ENCODE results near the gene SORCS3. TPM values are rescaled to one million over a fixed set of nuclear protein-coding genes. Genes with fewer than 3 reads are reported as not detected.
A peak's percentile ranks its signal among the peaks of the same experiment; 100 is the strongest.

Gene SORCS3
- total RNA-seq: not detected

DNA sequence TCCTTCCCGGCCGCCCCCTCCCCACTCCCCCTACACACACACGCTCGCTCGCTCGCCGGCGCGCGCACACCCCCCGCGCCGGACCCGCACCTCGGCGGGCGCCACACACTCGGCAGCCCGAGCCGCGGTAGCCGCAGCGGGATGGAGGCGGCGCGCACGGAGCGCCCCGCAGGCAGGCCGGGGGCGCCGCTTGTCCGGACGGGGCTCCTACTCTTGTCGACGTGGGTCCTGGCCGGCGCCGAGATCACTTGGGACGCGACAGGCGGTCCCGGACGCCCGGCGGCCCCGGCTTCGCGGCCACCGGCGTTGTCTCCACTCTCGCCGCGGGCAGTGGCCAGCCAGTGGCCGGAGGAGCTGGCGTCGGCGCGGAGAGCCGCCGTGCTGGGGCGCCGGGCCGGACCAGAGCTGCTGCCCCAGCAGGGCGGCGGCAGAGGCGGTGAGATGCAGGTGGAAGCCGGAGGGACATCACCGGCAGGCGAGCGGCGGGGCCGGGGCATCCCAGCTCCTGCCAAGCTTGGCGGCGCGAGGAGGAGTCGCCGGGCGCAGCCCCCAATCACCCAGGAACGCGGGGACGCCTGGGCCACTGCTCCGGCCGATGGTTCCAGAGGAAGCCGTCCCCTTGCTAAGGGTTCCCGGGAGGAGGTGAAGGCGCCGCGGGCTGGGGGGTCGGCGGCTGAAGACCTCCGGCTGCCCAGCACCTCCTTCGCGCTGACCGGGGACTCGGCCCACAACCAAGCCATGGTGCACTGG lies at the start of gene SORCS3:
SORCS3 (plus strand) TSS at position 104 of the 750 bp plus-strand sequence.
- CTCF ChIA-PET: no interaction called here
- Mint-ChIP-seq H3K9me3 (ENCODE audit: low read depth) (no peaks in the 10 kb centered on the region), H3K27me3 (peaks cover 75% of the 10 kb centered on the region), H3K27ac (no peak within 1 kb of the TSS), H3K4me3 (no peak within 1 kb of the TSS), H3K36me3 (peaks cover 2% of the 10 kb centered on the region), H3K4me1 (peaks cover 6% of the 10 kb centered on the region)
- no peak for DNase-seq
- no peak for ATAC-seq

DNA sequence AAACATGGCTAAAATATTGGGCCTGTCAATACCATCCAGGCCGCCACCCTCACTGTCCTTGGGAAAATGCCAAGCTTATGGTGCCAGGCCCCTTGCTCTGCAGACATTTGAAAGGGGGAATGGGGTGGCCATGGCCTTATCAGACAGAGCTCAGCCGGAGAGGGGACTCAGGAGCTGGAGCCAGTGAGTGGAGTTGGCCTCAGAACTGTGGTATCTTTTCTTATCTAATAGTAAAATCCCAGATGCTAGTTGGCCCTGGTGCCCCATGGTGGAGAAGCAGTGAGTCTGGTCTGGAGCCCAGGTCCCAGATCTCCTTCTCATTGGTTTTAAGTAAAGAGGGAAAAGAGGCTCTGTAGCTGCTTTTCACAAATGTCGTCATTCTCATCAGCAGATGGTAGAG lies 49.6 kb upstream of the SORCS3 start:
- no peak overlapping the region for H3K4me3 Mint-ChIP-seq
- no peak overlapping the region for H3K27ac Mint-ChIP-seq
- no peaks in the 10 kb centered on the region for H3K9me3 Mint-ChIP-seq (ENCODE audit: low read depth)
- peaks cover 17% of the 10 kb centered on the region for H3K27me3 Mint-ChIP-seq
- H3K4me1 Mint-ChIP-seq: peaks cover 2% of the 10 kb centered on the region
- ATAC-seq: no peak
- H3K36me3 Mint-ChIP-seq: no peaks in the 10 kb centered on the region
- no peak for DNase-seq
- CTCF ChIA-PET: no interaction called here

DNA sequence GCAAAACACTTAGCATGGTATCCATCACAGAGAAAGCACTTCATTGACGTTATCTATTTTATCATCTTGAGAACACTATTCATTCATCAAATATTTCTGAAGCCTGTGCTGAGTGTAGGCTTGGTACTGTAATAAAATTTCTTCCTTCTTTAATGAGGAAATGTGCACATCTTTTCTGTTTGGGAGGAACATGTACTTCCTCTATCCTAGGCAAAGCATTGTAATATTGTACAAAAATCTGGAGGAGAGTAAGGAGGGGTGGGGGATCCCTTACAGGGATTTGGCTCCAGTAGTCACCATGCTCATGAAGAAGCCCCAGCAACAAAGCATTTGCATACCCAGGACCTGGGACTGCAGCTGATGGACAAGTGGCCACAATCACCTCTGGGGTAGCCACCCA lies 39.9 kb upstream of the SORCS3 start:
- no peak for DNase-seq
- Mint-ChIP-seq H3K9me3 (ENCODE audit: low read depth) (no peaks in the 10 kb centered on the region), H3K36me3 (no peaks in the 10 kb centered on the region), H3K4me3 (no peak overlapping the region), H3K27ac (no peak overlapping the region), H3K4me1 (no peaks in the 10 kb centered on the region), H3K27me3 (peaks cover 13% of the 10 kb centered on the region)
- no peak for ATAC-seq
- CTCF ChIA-PET: no interaction called here

DNA sequence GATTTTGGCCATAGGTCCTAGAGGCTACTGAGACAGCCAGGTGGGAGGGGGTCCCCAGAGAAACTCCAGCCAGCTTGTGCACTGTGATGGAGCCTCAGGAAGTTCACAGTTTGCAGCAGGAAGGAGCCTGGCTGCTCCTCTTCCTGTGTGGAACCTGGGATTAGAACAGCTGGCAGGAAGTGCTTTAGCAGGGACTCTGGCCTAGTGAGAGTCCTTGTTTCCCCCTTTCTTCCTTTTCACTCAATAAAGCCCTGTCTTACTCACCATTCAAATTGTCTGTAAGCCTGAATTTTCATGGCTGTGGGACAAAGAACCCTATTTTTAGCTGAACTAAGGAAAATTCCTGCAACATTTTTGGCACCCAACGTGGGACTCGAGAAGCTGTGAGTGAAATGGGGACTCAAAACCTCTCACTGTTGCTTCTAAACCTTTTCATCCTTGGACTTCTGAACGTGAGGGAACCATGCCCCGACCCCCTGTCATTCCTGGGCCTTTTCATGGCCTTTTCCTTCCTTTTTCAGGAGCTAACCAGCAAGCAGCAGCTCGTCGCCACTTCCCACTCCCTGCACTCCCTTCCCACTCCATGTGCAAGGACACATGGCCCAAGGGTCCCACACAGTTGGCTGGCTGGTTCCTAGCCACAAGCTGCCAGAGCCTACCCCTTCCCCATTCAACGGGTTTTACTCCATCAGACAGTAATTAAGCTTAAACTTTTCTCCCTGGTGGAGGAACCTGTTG lies 32.8 kb upstream of the SORCS3 start:
- Mint-ChIP-seq H3K4me1 (no peaks in the 10 kb centered on the region), H3K9me3 (ENCODE audit: low read depth) (peaks cover 2% of the 10 kb centered on the region), H3K36me3 (no peaks in the 10 kb centered on the region), H3K4me3 (no peak overlapping the region), H3K27ac (no peak overlapping the region), H3K27me3 (peaks cover 9% of the 10 kb centered on the region)
- DNase-seq (no peak), ATAC-seq (no peak)
- CTCF ChIA-PET: no interaction called here

DNA sequence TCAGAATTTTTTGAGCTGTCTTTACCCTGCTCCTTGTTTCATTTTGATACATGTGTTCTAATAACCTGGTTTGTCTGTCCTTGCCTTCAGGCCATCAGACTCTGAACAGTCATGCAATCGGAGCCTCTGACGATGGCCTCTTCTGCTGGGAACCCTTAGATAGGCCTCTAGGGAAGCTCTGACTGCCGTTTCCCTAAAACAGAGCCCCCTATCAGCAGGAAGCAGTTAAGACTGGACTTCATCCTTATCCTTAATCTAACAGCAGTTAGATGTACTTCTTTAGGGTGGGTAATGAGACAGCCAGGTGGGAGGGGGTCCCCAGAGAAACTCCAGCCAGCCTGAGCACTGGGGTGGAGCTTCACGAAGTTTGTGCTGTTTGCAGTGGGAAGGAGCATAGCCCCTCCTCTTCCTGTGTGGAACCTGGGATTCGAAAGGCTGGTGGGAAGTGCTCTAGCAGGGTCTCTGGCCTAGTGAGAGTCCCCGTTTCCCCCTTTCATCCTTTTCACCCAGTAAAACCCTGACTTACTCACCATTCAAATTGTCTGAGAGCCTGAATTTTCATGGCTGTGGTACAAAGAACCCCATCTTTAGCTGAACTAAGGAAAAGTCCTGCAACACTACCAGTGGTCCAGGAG lies 28.4 kb upstream of the SORCS3 start:
- Mint-ChIP-seq H3K27me3 (peaks cover 3% of the 10 kb centered on the region), H3K4me1 (no peaks in the 10 kb centered on the region), H3K4me3 (no peak overlapping the region), H3K27ac (no peak overlapping the region), H3K36me3 (no peaks in the 10 kb centered on the region), H3K9me3 (ENCODE audit: low read depth) (peaks cover 2% of the 10 kb centered on the region)
- DNase-seq: no peak
- CTCF ChIA-PET: no interaction called here
- no peak for ATAC-seq

DNA sequence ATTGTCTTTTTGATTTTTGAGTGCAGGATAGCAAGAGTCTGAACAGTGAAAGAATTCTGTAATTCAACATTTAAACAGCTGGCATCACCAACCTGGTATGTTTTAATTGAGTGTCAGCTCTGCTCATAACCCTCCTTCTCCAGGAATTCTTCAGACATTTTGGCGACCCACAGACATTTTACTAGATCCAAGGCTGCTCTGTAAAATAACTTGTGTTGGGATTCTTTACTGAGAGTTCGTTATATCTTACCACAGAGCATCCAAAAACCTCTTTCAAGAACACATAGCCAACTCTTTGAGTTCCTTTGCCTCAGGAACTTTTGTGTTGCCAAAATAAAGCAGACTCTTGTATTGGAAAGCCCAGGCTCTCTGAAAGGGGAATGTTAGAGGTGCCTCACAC lies 27.7 kb upstream of the SORCS3 start:
- Mint-ChIP-seq H3K36me3 (no peaks in the 10 kb centered on the region), H3K27ac (no peak overlapping the region), H3K4me3 (no peak overlapping the region), H3K9me3 (ENCODE audit: low read depth) (peaks cover 2% of the 10 kb centered on the region), H3K4me1 (no peaks in the 10 kb centered on the region), H3K27me3 (peaks cover 3% of the 10 kb centered on the region)
- CTCF ChIA-PET: no interaction called here
- ATAC-seq: no peak
- DNase-seq: no peak

DNA sequence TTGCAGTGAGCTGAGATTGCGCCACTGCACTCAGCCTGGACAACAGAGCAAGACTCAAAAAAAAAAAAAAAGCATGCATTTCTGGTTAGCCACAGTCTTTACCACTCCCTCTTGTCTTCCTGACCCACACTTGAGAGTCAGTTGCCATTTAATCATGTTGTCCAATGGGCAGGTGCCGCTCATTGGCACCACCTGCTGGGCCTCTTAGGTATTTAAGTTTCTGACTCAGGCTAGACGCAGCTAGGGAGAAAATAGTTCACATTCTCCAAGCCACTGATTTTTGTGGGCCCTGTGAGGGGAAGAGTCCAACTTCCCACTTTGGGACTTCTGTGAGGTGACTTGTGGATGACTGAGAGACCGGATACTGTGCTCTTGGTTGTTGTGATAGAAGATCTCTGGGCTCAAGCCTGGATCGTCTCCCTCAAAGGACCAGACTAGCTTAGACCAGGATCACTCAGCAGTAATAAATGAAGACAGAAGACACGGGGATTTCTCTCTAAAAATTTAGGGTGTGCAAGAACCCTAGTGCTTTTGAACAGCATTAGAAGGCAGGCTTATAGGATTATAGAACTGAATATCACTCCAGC lies 26.8 kb upstream of the SORCS3 start:
- H3K27me3 Mint-ChIP-seq: peaks cover 3% of the 10 kb centered on the region
- ATAC-seq: no peak

DNA sequence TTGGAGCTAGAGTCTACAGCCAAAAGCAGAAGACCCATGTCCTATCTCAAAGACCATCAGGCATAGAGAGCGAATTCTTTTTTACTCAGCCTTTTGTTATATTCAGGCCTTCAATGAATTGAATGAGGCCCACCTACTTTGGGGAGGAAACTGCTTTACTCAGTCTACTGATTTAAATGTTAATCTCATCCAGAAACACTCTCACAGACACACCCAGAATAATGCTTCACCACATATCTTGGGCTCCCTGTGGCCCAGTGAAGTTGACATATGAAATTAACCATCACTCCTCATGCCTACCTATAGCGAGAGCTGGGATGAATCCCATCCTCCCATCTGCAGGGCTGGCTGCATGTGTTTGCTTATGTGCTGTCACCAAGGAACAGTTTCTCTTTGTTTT lies 26.0 kb upstream of the SORCS3 start:
- CTCF ChIA-PET: interaction anchor here (0.8 to 1.2 kb wide), 2 partner anchors 34 to 235 kb away, joined by 3 to 4 read pairs; no protein-coding TSS in a partner anchor
- Mint-ChIP-seq H3K36me3 (no peaks in the 10 kb centered on the region), H3K4me1 (no peaks in the 10 kb centered on the region), H3K9me3 (ENCODE audit: low read depth) (no peaks in the 10 kb centered on the region), H3K27ac (no peak overlapping the region), H3K4me3 (no peak overlapping the region), H3K27me3 (peaks cover 5% of the 10 kb centered on the region)
- ATAC-seq: no peak
- DNase-seq: no peak

More for the DNA sequence above, 26.8 kb upstream of the SORCS3 start:
- H3K4me3 Mint-ChIP-seq: no peak overlapping the region
- peak; percentile 43 for DNase-seq
- no peak overlapping the region for H3K27ac Mint-ChIP-seq
- H3K4me1 Mint-ChIP-seq: no peaks in the 10 kb centered on the region
- CTCF ChIA-PET: interaction anchor here (1.0 to 1.2 kb wide), 2 partner anchors 34 to 207 kb away, joined by 3 to 4 read pairs; no protein-coding TSS in a partner anchor
- H3K9me3 Mint-ChIP-seq (ENCODE audit: low read depth): no peaks in the 10 kb centered on the region
- H3K36me3 Mint-ChIP-seq: no peaks in the 10 kb centered on the region

DNA sequence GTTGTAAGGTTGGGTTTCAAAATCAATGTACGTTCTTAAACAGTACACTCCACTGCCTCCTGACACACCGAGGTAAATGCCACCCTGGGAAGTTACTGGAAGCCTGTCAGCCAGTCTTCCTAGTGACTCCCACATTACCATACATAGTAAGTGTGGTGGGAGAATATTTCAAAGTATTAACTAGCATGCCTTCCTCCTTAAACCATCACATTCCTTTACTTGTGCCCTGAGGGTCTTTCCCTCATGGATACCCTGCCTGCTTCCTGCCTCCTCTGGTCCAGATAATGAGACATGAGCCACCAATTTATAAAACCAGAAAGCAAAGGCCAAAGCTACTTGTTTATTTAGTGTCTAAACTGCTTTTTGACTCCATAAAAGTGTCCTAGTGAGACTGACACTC lies 23.3 kb upstream of the SORCS3 start:
- Mint-ChIP-seq H3K27me3 (peaks cover 10% of the 10 kb centered on the region), H3K27ac (no peak overlapping the region), H3K36me3 (no peaks in the 10 kb centered on the region), H3K4me1 (no peaks in the 10 kb centered on the region), H3K9me3 (ENCODE audit: low read depth) (no peaks in the 10 kb centered on the region), H3K4me3 (no peak overlapping the region)
- no peak for ATAC-seq
- CTCF ChIA-PET: no interaction called here
- DNase-seq: no peak

DNA sequence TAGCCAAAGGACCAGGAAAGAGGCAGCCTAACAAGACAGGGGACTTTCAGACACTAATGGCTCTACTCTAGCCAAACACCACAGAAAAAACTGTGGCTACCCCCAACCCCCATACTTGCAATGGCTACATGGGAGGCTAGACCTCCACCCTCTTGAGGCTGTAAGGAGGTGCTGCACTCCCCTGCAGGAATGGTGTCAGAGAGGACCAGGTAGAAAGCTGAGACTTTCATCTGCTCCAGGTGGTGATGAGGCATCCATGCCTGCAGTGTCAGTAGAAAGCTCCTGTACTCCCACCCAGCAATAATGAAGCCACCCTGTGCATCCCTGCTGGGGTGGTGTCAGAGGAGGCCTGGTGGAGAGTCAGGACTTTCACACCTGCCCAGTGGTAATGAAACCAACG lies 18.9 kb upstream of the SORCS3 start:
- H3K4me1 Mint-ChIP-seq: no peaks in the 10 kb centered on the region
- no peak for ATAC-seq
- H3K27ac Mint-ChIP-seq: no peak overlapping the region
- no peaks in the 10 kb centered on the region for H3K9me3 Mint-ChIP-seq (ENCODE audit: low read depth)
- H3K4me3 Mint-ChIP-seq: no peak overlapping the region
- CTCF ChIA-PET: no interaction called here
- no peaks in the 10 kb centered on the region for H3K36me3 Mint-ChIP-seq
- no peak for DNase-seq
- H3K27me3 Mint-ChIP-seq: peaks cover 33% of the 10 kb centered on the region

DNA sequence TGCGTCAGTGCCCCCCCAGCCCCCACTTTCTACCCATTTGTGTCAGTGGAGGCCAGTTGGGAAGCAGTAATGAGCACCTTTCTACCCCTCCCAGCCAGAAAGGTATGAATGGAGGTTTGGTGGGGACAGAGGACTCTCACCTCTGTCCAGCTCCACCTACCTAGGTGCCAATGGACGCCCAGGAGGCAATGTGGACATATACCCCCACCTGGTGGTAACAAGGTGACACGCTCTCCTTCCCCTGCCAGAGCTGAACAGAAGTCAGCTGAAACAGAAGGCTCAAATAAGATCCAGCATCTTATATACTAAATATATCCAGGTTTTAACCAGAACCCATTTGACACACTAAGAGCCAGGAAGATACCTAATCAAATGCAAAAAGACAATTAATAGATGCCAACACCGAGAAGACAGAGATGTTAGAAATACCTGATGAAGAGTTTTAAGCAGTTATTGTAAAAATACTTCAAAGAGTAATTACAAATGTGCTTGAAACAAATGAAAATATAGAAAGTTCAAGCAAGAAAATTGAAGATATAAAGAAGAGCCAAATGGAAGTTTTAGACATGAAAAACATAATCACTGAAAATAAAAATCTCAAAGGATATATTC lies 18.4 kb upstream of the SORCS3 start:
- peaks cover 32% of the 10 kb centered on the region for H3K27me3 Mint-ChIP-seq
- no peaks in the 10 kb centered on the region for H3K9me3 Mint-ChIP-seq (ENCODE audit: low read depth)
- H3K36me3 Mint-ChIP-seq: no peaks in the 10 kb centered on the region
- no peak for DNase-seq
- ATAC-seq: no peak
- CTCF ChIA-PET: no interaction called here
- no peak overlapping the region for H3K4me3 Mint-ChIP-seq
- no peak overlapping the region for H3K27ac Mint-ChIP-seq
- H3K4me1 Mint-ChIP-seq: no peaks in the 10 kb centered on the region

DNA sequence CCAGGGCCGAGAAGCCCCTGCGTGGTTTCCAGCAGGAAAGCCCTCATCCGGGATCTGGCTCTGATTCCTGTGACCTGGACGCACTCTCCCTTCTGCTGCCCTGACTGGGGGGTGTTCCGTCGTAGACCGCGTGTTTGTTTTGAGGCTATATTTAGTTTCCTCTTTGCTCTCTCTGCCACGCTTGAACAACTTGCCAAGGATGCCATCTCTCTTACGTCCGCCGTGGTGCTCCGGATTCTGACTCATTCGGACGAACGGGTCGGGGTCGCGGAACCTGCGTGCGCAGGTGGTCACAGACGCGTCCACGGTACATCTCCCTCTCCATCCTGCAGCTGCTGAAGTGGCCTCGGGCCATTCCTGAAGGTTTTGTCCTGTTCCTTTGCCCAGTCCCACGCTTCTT lies 10.4 kb upstream of the SORCS3 start:
- CTCF ChIA-PET: no interaction called here
- H3K27ac Mint-ChIP-seq: no peak overlapping the region
- DNase-seq (no peak), ATAC-seq (no peak)
- H3K36me3 Mint-ChIP-seq: no peaks in the 10 kb centered on the region
- H3K4me3 Mint-ChIP-seq: no peak overlapping the region
- peaks cover 27% of the 10 kb centered on the region for H3K27me3 Mint-ChIP-seq
- H3K4me1 Mint-ChIP-seq: no peaks in the 10 kb centered on the region
- H3K9me3 Mint-ChIP-seq (ENCODE audit: low read depth): no peaks in the 10 kb centered on the region

DNA sequence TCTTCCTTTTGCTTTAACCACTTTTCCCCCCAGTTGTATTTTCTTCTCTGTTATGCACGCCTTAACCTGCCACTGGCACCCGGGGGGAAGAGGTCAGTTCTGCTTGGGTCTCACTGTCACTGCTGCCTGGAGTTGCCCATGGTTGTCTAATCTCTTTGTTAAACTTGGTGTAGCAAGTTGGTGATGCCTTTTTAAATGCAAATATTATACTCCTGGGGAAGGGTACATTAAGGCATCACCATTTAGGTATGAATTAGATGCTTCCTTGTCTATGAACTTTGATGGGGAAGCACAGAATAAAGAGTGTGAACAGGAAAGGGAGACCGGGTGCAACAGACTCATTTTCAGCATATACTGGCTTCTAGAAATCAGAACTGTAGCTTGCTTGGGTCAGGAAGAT lies 9.1 kb upstream of the SORCS3 start:
- H3K4me1 Mint-ChIP-seq: no peaks in the 10 kb centered on the region
- no peak overlapping the region for H3K27ac Mint-ChIP-seq
- H3K36me3 Mint-ChIP-seq: no peaks in the 10 kb centered on the region
- ATAC-seq: no peak
- no peak overlapping the region for H3K4me3 Mint-ChIP-seq
- no peak for DNase-seq
- CTCF ChIA-PET: no interaction called here
- H3K9me3 Mint-ChIP-seq (ENCODE audit: low read depth): no peaks in the 10 kb centered on the region
- peaks cover 29% of the 10 kb centered on the region for H3K27me3 Mint-ChIP-seq

Data from activated CD8-positive, alpha-beta memory T cell treated with anti-CD3 and anti-CD28 coated beads, Interleukin-2, amount 10 ng/mL, durations not matched to agents 7 days and 5 days (primary cell).